ENCODE data around the gene GSK3B.
"Not testable (repeated sequence)": the region's sequence is repeated elsewhere in the genome, so short reads cannot be mapped to it uniquely, and the experiment has no call there.

Gene GSK3B

GRCh38 chr3:120095226-120095978 lies 1.2 kb upstream of the GSK3B start:
- peak; percentile 96 for DNase-seq

GRCh38 chr3:120094776-120095225 lies 554 bp upstream of the GSK3B start:
- DNase-seq: peak; percentile 100

GRCh38 chr3:120093119-120093910 lies 932 bp downstream of the GSK3B start:
- no peak for DNase-seq

GRCh38 chr3:120092474-120092873 lies 1.8 kb downstream of the GSK3B start:
- DNase-seq: peak; percentile 27

- no peak for DNase-seq
Measured at GRCh38 chr3:120090422-120090821, 3.8 kb downstream of the GSK3B start.

GRCh38 chr3:120089089-120089488 lies 5.2 kb downstream of the GSK3B start:
- DNase-seq: no peak

GRCh38 chr3:120088622-120089021 lies 5.6 kb downstream of the GSK3B start:
- no peak for DNase-seq

- no peak for DNase-seq
Measured at GRCh38 chr3:120081719-120082118, 12.5 kb downstream of the GSK3B start.

- no peak for DNase-seq
Measured at GRCh38 chr3:120080836-120081235, 13.4 kb downstream of the GSK3B start.

GRCh38 chr3:120077731-120078130 lies 16.5 kb downstream of the GSK3B start:
- no peak for DNase-seq

GRCh38 chr3:120072867-120073525 lies 21.3 kb downstream of the GSK3B start:
- no peak for DNase-seq

GRCh38 chr3:120071259-120071658 lies 23.0 kb downstream of the GSK3B start:
- DNase-seq: no peak

GRCh38 chr3:120070263-120070981 lies 23.8 kb downstream of the GSK3B start:
- DNase-seq: no peak

- no peak for DNase-seq
Measured at GRCh38 chr3:120067083-120067482, 27.2 kb downstream of the GSK3B start.

- no peak for DNase-seq
Measured at GRCh38 chr3:120066634-120067033, 27.6 kb downstream of the GSK3B start.

- no peak for DNase-seq
Measured at GRCh38 chr3:120064641-120065040, 29.6 kb downstream of the GSK3B start.

- DNase-seq: no peak
Measured at GRCh38 chr3:120062474-120062873, 31.8 kb downstream of the GSK3B start.

- no peak for DNase-seq
Measured at GRCh38 chr3:120059081-120059864, 35.0 kb downstream of the GSK3B start.

GRCh38 chr3:120057626-120058025 lies 36.6 kb downstream of the GSK3B start:
- DNase-seq: no peak

- no peak for DNase-seq
Measured at GRCh38 chr3:120057029-120057428, 37.2 kb downstream of the GSK3B start.

GRCh38 chr3:120053647-120054046 lies 40.6 kb downstream of the GSK3B start:
- not testable (repeated sequence) for DNase-seq

- no peak for DNase-seq
Measured at GRCh38 chr3:120052677-120053076, 41.6 kb downstream of the GSK3B start.

Data from eye (tissue), 1 donor.